Measurements from ENCODE around the gene GALP. TPM values are rescaled to one million over a fixed set of nuclear protein-coding genes. Genes with fewer than 3 reads are reported as not detected.

The GALP gene
- total RNA-seq, 1 experiment from 2014 or later: not detected

- BruUV-seq (replicated peaks): no TSS peak
- Histone ChIP-seq H3F3A (ENCODE audit: insufficient read depth, low read depth) (peaks cover 13% of the 10 kb centered on the region), H3K9me3 (ENCODE audit: insufficient read depth, low read depth) (no peaks in the 10 kb centered on the region), H4K20me1 (ENCODE audit: insufficient read depth) (peaks cover 26% of the 10 kb centered on the region), H2AFZ (no peak overlapping the region), H3K4me2 (no peak overlapping the region), H3K27ac (no peak overlapping the region), H3K4me1 (replicated peaks; ENCODE audit: insufficient read depth) (peaks cover 25% of the 10 kb centered on the region), H3K27me3 (ENCODE audit: insufficient read depth, low read depth) (no peaks in the 10 kb centered on the region), H3K36me3 (ENCODE audit: low read depth) (no peaks in the 10 kb centered on the region; the same call in 1 of the 2 replicates), H3K4me3 (no peak overlapping the region), H3K79me2 (ENCODE audit: low read depth) (peaks cover 44% of the 10 kb centered on the region), H3K9me2 (ENCODE audit: insufficient read depth) (no peaks in the 10 kb centered on the region)
- ChIA-PET POLR2A (ENCODE audit: unreplicated experiment) (no interaction called here), CTCF (interaction anchor here (0.6 kb wide), 1 partner anchor 33 kb away, joined by 5 read pairs; no protein-coding TSS in a partner anchor)
- intact Hi-C loops (cut with micrococcal nuclease; ENCODE audit: unreplicated experiment): loop anchor here (5.0 kb wide), 1 partner anchor 492 kb away; no protein-coding TSS in a partner anchor
- TF ChIP-seq EZH2 (IDR thresholded peaks at IDR 0.05; ENCODE audit: low read depth) (no peak), CTCF (conservative IDR thresholded peaks at IDR 0.05) (no peak)
- no peak for DNase-seq
These were observed 31.4 kb upstream of the GALP start for GRCh38 chr19:56144376-56144775.

- Histone ChIP-seq H3K36me3 (ENCODE audit: low read depth) (peaks cover 4% of the 10 kb centered on the region; the same call in 1 of the 2 replicates), H2AFZ (no peak overlapping the region), H4K20me1 (ENCODE audit: insufficient read depth) (peaks cover 31% of the 10 kb centered on the region), H3K9me2 (ENCODE audit: insufficient read depth) (no peaks in the 10 kb centered on the region), H3K27me3 (ENCODE audit: insufficient read depth, low read depth) (no peaks in the 10 kb centered on the region), H3K4me1 (replicated peaks; ENCODE audit: insufficient read depth) (peaks cover 23% of the 10 kb centered on the region), H3K79me2 (ENCODE audit: low read depth) (peaks cover 48% of the 10 kb centered on the region), H3K9me3 (ENCODE audit: insufficient read depth, low read depth) (no peaks in the 10 kb centered on the region), H3F3A (ENCODE audit: insufficient read depth, low read depth) (peaks cover 13% of the 10 kb centered on the region), H3K27ac (no peak overlapping the region), H3K4me2 (no peak overlapping the region), H3K4me3 (no peak overlapping the region)
- DNase-seq: peak in 1 of 2 experiments; percentile 28
- CTCF ChIA-PET: interaction anchor here (0.6 kb wide), 1 partner anchor 33 kb away, joined by 5 read pairs; no protein-coding TSS in a partner anchor
- intact Hi-C loops (cut with micrococcal nuclease; ENCODE audit: unreplicated experiment): loop anchor here (5.0 kb wide), 1 partner anchor 493 kb away; no protein-coding TSS in a partner anchor
- BruUV-seq (replicated peaks): no TSS peak
- POLR2A ChIA-PET (ENCODE audit: unreplicated experiment): no interaction called here
- TF ChIP-seq EZH2 (IDR thresholded peaks at IDR 0.05; ENCODE audit: low read depth): no peak
- TF ChIP-seq CTCF (conservative IDR thresholded peaks at IDR 0.05): no peak
These were observed 31.0 kb upstream of the GALP start for GRCh38 chr19:56144831-56145230.

DNA sequence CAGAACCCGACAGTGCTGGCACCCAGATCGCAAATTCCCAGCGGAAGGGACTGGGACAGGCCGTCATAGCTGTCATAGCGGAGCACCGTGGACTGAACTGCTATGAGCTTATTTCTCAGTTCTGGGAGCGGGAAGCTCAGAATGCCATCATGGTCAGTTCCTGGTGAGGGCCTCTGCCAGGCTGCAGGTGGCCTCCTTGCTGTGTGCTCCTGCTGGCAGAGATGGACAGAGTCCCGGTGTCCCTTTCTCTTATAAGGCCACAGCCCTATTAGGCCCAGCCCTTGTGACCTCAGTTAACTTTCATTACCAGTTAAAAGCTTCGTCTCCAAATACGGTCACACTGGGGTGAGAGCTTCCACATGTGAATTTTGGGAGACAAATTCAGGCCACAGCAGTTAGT is 30.1 kb upstream of the GALP start:
- Histone ChIP-seq H4K20me1 (ENCODE audit: insufficient read depth) (peaks cover 32% of the 10 kb centered on the region), H2AFZ (no peak overlapping the region), H3K4me3 (no peak overlapping the region), H3K9me3 (ENCODE audit: insufficient read depth, low read depth) (no peaks in the 10 kb centered on the region), H3K4me1 (replicated peaks; ENCODE audit: insufficient read depth) (peaks cover 17% of the 10 kb centered on the region), H3K4me2 (no peak overlapping the region), H3K27me3 (ENCODE audit: insufficient read depth, low read depth) (no peaks in the 10 kb centered on the region), H3K9me2 (ENCODE audit: insufficient read depth) (no peaks in the 10 kb centered on the region), H3K27ac (no peak overlapping the region), H3F3A (ENCODE audit: insufficient read depth, low read depth) (peaks cover 13% of the 10 kb centered on the region), H3K79me2 (ENCODE audit: low read depth) (peaks cover 55% of the 10 kb centered on the region), H3K36me3 (ENCODE audit: low read depth) (peaks cover 11% of the 10 kb centered on the region; the same call in 1 of the 2 replicates)
- DNase-seq: peak in 1 of 2 experiments; percentile 31
- intact Hi-C loops (cut with micrococcal nuclease; ENCODE audit: unreplicated experiment): no loop called here
- BruUV-seq (replicated peaks): no TSS peak
- ChIA-PET POLR2A (ENCODE audit: unreplicated experiment) (interaction anchor here (0.7 kb wide), 1 partner anchor 9 kb away, joined by 4 read pairs; no protein-coding TSS in a partner anchor), CTCF (no interaction called here)
- TF ChIP-seq EZH2 (IDR thresholded peaks at IDR 0.05; ENCODE audit: low read depth) (no peak), CTCF (conservative IDR thresholded peaks at IDR 0.05) (no peak)

Measured in PC-9 (cell line).